Lower lobe of right lung (tissue), 2 donors: Measurements from ENCODE around the gene ILK. TPM values are rescaled to one million over a fixed set of nuclear protein-coding genes. Genes with fewer than 3 reads are reported as not detected.

Experiments used
- ATAC-seq, 2 donors: fragments of 200-7000 bp; cut with Tn5 transposase; one replicate each; pipeline ENCODE4 v1.9.1; 2020 to 2022; ENCODE audit warnings: mild to moderate bottlenecking in 2 of 2, moderate library complexity in 2 of 2
- DNase-seq: peaks from one replicate; pipeline ENCODE4 v3.0.0-alpha.2; 2020
- H3K27ac ChIP-seq: fragments of 200-600 bp; one replicate; pipeline ENCODE4 v1.8.0; 2022
- H3K27me3 ChIP-seq: fragments of 200-600 bp; one replicate; pipeline ENCODE4 v1.8.0; 2022; ENCODE audit warnings: low read depth
- H3K36me3 ChIP-seq: fragments of 200-600 bp; one replicate; pipeline ENCODE4 v1.8.0; 2022; ENCODE audit warnings: mild to moderate bottlenecking
- H3K4me1 ChIP-seq: fragments of 200-600 bp; one replicate; pipeline ENCODE4 v1.8.0; 2022
- H3K4me3 ChIP-seq: fragments of 200-600 bp; one replicate; pipeline ENCODE4 v1.8.0; 2022; ENCODE audit warnings: mild to moderate bottlenecking
- H3K9me3 ChIP-seq: fragments of 200-600 bp; one replicate; pipeline ENCODE4 v1.8.0; 2022
- CTCF ChIP-seq: fragments of 200-600 bp; IDR thresholded peaks from one replicate; pipeline ENCODE4 v1.8.0; 2022; ENCODE audit warnings: antibody characterized with exemption, mild to moderate bottlenecking
- intact Hi-C: fragments of 100-400 bp; cut with DNase I; formaldehyde crosslinking; loops from one replicate; pipeline ENCODE4 v1.11.0; 2022
- total RNA-seq: library from RNA; stranded (reverse); fragmentation: NEBNext Ultra II Directional; extraction: Animal tissue kit (Norgen Biotek cat#: 25700); gene quantifications from one replicate; pipeline ENCODE4 v1.2.1, GENCODE V29; 2021
- donor health status: DM: no; HTN: yes; CAD: no; lungs with severe emphysema.

ILK gene
- total RNA-seq, 1 donor from 2014 or later: 135 TPM

- Histone ChIP-seq H3K4me1 (peaks cover 39% of the 10 kb centered on the region), H3K4me3 (no peak overlapping the region), H3K36me3 (no peaks in the 10 kb centered on the region), H3K9me3 (no peaks in the 10 kb centered on the region), H3K27ac (peak overlapping the region; percentile 73), H3K27me3 (no peaks in the 10 kb centered on the region)
- ATAC-seq (peak; percentile 3 to 28), DNase-seq (no peak)
- TF ChIP-seq CTCF: no peak
- intact Hi-C loops: no loop called here
Measured at GRCh38 chr11:6646576-6646917, 43.0 kb downstream of the ILK start.

- Histone ChIP-seq H3K27me3 (no peaks in the 10 kb centered on the region), H3K4me1 (peaks cover 40% of the 10 kb centered on the region), H3K9me3 (no peaks in the 10 kb centered on the region), H3K27ac (peak overlapping the region; percentile 73), H3K36me3 (no peaks in the 10 kb centered on the region), H3K4me3 (no peak overlapping the region)
- no peak for DNase-seq
- intact Hi-C loops: no loop called here
- no peak for TF ChIP-seq CTCF
- ATAC-seq: peak; percentile 45 to 53
Measured at GRCh38 chr11:6646918-6647679, 43.5 kb downstream of the ILK start.

- no peak for DNase-seq
Measured at GRCh38 chr11:6647836-6648235, 44.3 kb downstream of the ILK start.

GRCh38 chr11:6648501-6648900 is 44.9 kb downstream of the ILK start:
- Histone ChIP-seq H3K27me3 (no peaks in the 10 kb centered on the region), H3K9me3 (no peaks in the 10 kb centered on the region), H3K36me3 (no peaks in the 10 kb centered on the region), H3K4me1 (peaks cover 40% of the 10 kb centered on the region), H3K4me3 (no peak overlapping the region), H3K27ac (no peak overlapping the region)
- DNase-seq: no peak
- TF ChIP-seq CTCF: no peak
- no peak for ATAC-seq
- intact Hi-C loops: no loop called here

More at GRCh38 chr11:6647836-6648235, 44.3 kb downstream of the ILK start:
- H3K4me3 ChIP-seq: no peak overlapping the region
- intact Hi-C loops: no loop called here
- H3K4me1 ChIP-seq: peaks cover 40% of the 10 kb centered on the region
- no peaks in the 10 kb centered on the region for H3K27me3 ChIP-seq
- no peaks in the 10 kb centered on the region for H3K36me3 ChIP-seq
- no peak for ATAC-seq
- no peak for TF ChIP-seq CTCF
- no peaks in the 10 kb centered on the region for H3K9me3 ChIP-seq
- peak overlapping the region; percentile 73 for H3K27ac ChIP-seq

GRCh38 chr11:6650104-6650503 is 46.5 kb downstream of the ILK start:
- DNase-seq: no peak
- H3K27me3 ChIP-seq: no peaks in the 10 kb centered on the region
- H3K9me3 ChIP-seq: no peaks in the 10 kb centered on the region
- peaks cover 46% of the 10 kb centered on the region for H3K4me1 ChIP-seq
- no peak for ATAC-seq
- no peak overlapping the region for H3K4me3 ChIP-seq
- TF ChIP-seq CTCF: no peak
- intact Hi-C loops: no loop called here
- no peak overlapping the region for H3K27ac ChIP-seq
- H3K36me3 ChIP-seq: no peaks in the 10 kb centered on the region
